ENCODE measurements around the gene RAB3GAP2. TPM values are rescaled to one million over a fixed set of nuclear protein-coding genes. Genes with fewer than 3 reads are reported as not detected.

RAB3GAP2 gene
- total and polyA plus RNA-seq, 10 of the 15 experiments (the other 5 are each of a cell fraction or from before 2014, with no cell fraction given): 11.9 to 51.1 (median 24.4) TPM

GRCh38 chr1:220225957-220226356 is 46.3 kb downstream of the RAB3GAP2 start:
- Histone ChIP-seq H2AFZ (ENCODE audit: control insufficient read depth, low read depth, low read length) (no peak overlapping the region), H3K79me2 (ENCODE audit: control insufficient read depth, insufficient read depth, low read length) (peaks cover 58% of the 10 kb centered on the region), H3K27me3 (replicated peaks in 1 of 2; ENCODE audit: control insufficient read depth in 2 of 2, insufficient read depth in 2 of 2, low read length in 1 of 2) (no peaks in the 10 kb centered on the region), H3K4me2 (ENCODE audit: control insufficient read depth, insufficient read depth) (no peak overlapping the region), H3K36me3 (ENCODE audit: control insufficient read depth in 2 of 2, insufficient read depth in 2 of 2, low read length in 1 of 2) (peaks cover 0 to 6% of the 10 kb centered on the region in 2 experiments; a peak in 1 of 4 replicates), H3K4me3 (no peak overlapping the region), H3K27ac (ENCODE audit: control insufficient read depth, insufficient read depth) (no peak overlapping the region), H3K9me3 (replicated peaks; ENCODE audit: control insufficient read depth, insufficient read depth, low read length) (no peaks in the 10 kb centered on the region), H3K4me1 (ENCODE audit: control insufficient read depth, insufficient read depth, low read length) (peaks cover 2% of the 10 kb centered on the region; the same call in 1 of the 2 replicates), H3K9ac (ENCODE audit: control insufficient read depth, insufficient read depth, low read length) (no peak overlapping the region), H4K20me1 (ENCODE audit: control insufficient read depth, insufficient read depth) (no peaks in the 10 kb centered on the region)
- FAIRE-seq (no peak), DNase-seq (ENCODE audit: low read depth, low spot score) (no peak), ATAC-seq (no peak)
- ChIA-PET CTCF (interaction anchor here (1.1 to 4.6 kb wide), 4 partner anchors 10 to 54 kb away, joined by 4 to 29 read pairs (median 12); no protein-coding TSS in a partner anchor), SMC1A (ENCODE audit: uncharacterized antibody, unreplicated experiment) (interaction anchor here (0.7 to 2.4 kb wide), 6 partner anchors 10 to 124 kb away, joined by 3 to 12 read pairs (median 5); no protein-coding TSS in a partner anchor), POLR2A (interaction anchor here (1.1 to 1.6 kb wide), 2 partner anchors 9 to 15 kb away, joined by 3 to 4 read pairs; no protein-coding TSS in a partner anchor), RAD21 (ENCODE audit: unreplicated experiment) (interaction anchor here (1.0 to 18.1 kb wide), 4 partner anchors 11 to 71 kb away, joined by 3 to 189 read pairs (median 5); partner anchors contain the start of gene RAB3GAP2)
- intact Hi-C loops (cut with micrococcal nuclease; ENCODE audit: unreplicated experiment): no loop called here
- no TSS peak for BruUV-seq (replicated peaks)
- in situ Hi-C loops (cut with MboI): loop anchor here (25.0 kb wide), 1 partner anchor 1039 kb away; no protein-coding TSS in a partner anchor
- TF ChIP-seq SKIL (IDR thresholded peaks at IDR 0.05; ENCODE audit: low read depth, poor library complexity, severe bottlenecking): no peak
- TF ChIP-seq HDGF (IDR thresholded peaks at IDR 0.05): no peak
- TF ChIP-seq SIN3A (IDR thresholded peaks at IDR 0.05; ENCODE audit: low read depth, low read length): no peak
- TF ChIP-seq PKNOX1 (IDR thresholded peaks at IDR 0.05): no peak
- no peak for TF ChIP-seq ZSCAN29 (IDR thresholded peaks at IDR 0.05)
- TF ChIP-seq KLF5 (IDR thresholded peaks at IDR 0.05; ENCODE audit: partially characterized antibody): no peak
- TF ChIP-seq SMC3 (IDR thresholded peaks at IDR 0.05; ENCODE audit: borderline replicate concordance, low read length): no peak
- no peak for TF ChIP-seq MTA2 (IDR thresholded peaks at IDR 0.05; ENCODE audit: low read depth)
- TF ChIP-seq BCL11A (IDR thresholded peaks at IDR 0.05; ENCODE audit: low read depth, low read length): no peak
- TF ChIP-seq ELK1 (IDR thresholded peaks at IDR 0.05; ENCODE audit: low read depth, low read length): no peak
- TF ChIP-seq BRCA1 (IDR thresholded peaks at IDR 0.05; ENCODE audit: low read depth, low read length): no peak
- TF ChIP-seq E2F8 (IDR thresholded peaks at IDR 0.05; ENCODE audit: low read depth, partially characterized antibody): no peak
- TF ChIP-seq EGR1 (IDR thresholded peaks at IDR 0.05; ENCODE audit: borderline replicate concordance in 1 of 2, low read depth in 2 of 2, low read length in 2 of 2): no peak
- no peak for TF ChIP-seq ETV6 (conservative IDR thresholded peaks at IDR 0.05 in 1 of 2, IDR thresholded peaks at IDR 0.05 in 1 of 2; ENCODE audit: borderline replicate concordance in 1 of 2, low read depth in 1 of 2)
- no peak for TF ChIP-seq HSF1 (IDR thresholded peaks at IDR 0.05; ENCODE audit: low read depth, low read length)
